ENCODE results near the gene APLP2.

APLP2 gene

GRCh38 chr11:130096823-130097222, 27.1 kb downstream of the APLP2 start:
- H3K27ac ChIP-seq, result no peak overlapping the region
- TF ChIP-seq ZFX (IDR thresholded peaks at IDR 0.05; ENCODE audit: borderline replicate concordance), result no peak
- TF ChIP-seq, protein P1, sequence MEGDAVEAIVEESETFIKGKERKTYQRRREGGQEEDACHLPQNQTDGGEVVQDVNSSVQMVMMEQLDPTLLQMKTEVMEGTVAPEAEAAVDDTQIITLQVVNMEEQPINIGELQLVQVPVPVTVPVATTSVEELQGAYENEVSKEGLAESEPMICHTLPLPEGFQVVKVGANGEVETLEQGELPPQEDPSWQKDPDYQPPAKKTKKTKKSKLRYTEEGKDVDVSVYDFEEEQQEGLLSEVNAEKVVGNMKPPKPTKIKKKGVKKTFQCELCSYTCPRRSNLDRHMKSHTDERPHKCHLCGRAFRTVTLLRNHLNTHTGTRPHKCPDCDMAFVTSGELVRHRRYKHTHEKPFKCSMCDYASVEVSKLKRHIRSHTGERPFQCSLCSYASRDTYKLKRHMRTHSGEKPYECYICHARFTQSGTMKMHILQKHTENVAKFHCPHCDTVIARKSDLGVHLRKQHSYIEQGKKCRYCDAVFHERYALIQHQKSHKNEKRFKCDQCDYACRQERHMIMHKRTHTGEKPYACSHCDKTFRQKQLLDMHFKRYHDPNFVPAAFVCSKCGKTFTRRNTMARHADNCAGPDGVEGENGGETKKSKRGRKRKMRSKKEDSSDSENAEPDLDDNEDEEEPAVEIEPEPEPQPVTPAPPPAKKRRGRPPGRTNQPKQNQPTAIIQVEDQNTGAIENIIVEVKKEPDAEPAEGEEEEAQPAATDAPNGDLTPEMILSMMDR (IDR thresholded peaks at IDR 0.05), result no peak

DNA sequence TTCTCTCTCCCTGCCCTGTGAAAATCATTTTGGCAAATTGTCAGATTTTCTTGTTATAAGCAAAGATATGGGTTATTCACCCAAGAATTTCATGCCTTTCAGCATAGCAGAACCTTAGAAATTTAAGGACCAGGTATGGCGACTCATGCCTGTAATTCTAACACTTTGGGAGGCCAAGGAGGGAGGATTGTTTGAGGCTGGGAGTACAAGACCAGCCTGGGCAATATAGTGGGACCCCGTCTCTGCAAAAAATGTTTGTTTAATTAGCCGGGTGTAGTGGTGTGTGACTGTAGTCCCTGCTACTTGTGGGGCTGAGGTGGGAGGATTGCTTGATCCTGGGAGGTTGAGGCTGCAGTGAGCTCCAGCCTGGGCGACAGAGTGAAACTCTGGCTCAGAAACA, 27.6 kb downstream of the APLP2 start:
- no peak overlapping the region for H3K27ac ChIP-seq
- TF ChIP-seq, protein P1 (IDR thresholded peaks at IDR 0.05), result no peak
- TF ChIP-seq ZFX (IDR thresholded peaks at IDR 0.05; ENCODE audit: borderline replicate concordance), result no peak

DNA sequence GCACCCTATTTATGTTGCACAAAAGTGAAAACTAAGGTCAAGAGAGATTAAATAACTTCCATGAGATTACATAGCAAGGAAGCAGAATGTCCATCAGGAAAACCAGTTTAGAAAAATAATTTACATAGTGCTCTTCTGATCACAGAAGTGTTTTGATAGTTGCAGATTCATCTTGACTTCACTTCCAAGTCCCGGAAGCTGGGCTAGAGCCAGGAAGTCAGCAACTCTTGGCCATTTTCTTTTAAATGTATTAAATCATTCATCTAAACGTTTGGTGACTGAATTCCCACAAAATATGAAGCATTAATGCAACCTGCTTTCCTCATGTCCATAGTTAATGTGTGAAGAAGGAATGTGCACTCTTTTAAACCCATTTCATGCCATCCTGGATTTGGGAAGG, 29.7 kb downstream of the APLP2 start:
- TF ChIP-seq, protein P1 (IDR thresholded peaks at IDR 0.05), result no peak
- TF ChIP-seq ZFX (IDR thresholded peaks at IDR 0.05; ENCODE audit: borderline replicate concordance), result no peak
- H3K27ac ChIP-seq, result no peak overlapping the region

DNA sequence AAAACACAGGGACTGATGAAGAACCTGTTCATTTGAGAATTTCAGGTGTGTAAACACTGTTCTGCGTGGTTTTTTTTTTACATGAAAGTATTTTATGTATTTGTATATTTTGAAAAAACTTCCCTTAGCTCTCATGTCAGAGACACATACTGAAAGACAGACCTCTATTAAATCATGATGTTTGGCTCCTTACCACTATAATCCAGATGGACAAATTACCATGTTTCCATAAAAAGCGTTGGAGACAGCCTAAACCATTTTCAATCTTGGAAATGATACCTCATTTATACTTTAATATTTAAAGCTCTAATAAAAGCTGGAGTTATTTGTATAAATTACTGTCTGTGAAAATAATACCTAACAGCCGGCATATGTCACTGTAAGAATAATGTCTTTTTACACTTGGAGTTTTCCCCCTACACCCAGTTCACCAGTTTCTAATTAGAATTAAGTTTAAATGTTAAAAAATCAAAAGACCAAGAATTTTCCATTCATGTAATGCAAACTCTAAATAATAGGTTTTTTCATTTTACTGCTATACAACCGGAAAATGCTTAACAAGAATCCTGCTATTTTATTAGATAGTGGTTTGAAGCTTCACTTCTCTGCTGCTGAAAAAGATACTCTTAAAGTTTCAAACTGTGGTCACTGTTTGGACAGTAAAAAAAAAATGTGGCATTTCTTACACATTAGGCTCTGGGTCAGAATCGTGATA, 30.8 kb downstream of the APLP2 start:
- TF ChIP-seq, protein P1 (IDR thresholded peaks at IDR 0.05), result no peak
- no peak for TF ChIP-seq ZFX (IDR thresholded peaks at IDR 0.05; ENCODE audit: borderline replicate concordance)

GRCh38 chr11:130101661-130102060, 32.0 kb downstream of the APLP2 start:
- H3K27ac ChIP-seq, result no peak overlapping the region
- TF ChIP-seq, protein P1 (IDR thresholded peaks at IDR 0.05), result no peak
- no peak for TF ChIP-seq ZFX (IDR thresholded peaks at IDR 0.05; ENCODE audit: borderline replicate concordance)

More for the DNA sequence above, 30.8 kb downstream of the APLP2 start:
- no peak overlapping the region for H3K27ac ChIP-seq

GRCh38 chr11:130102301-130103249, 32.9 kb downstream of the APLP2 start:
- H3K27ac ChIP-seq, result no peak overlapping the region

More at GRCh38 chr11:130102301-130103249, 32.9 kb downstream of the APLP2 start:
- no peak for TF ChIP-seq ZFX (IDR thresholded peaks at IDR 0.05; ENCODE audit: borderline replicate concordance)
- TF ChIP-seq, protein P1 (IDR thresholded peaks at IDR 0.05), result no peak
